ENCODE measurements around the gene CFAP65. TPM values are rescaled to one million over a fixed set of nuclear protein-coding genes. Genes with fewer than 3 reads are reported as not detected.
A peak's percentile ranks its signal among the peaks of the same experiment; 100 is the strongest.

CFAP65 gene
- total and polyA plus RNA-seq, 2 of the 13 experiments (the other 11 are each of a cell fraction or from before 2014, with no cell fraction given), result 0.05 TPM; not detected in 1

GRCh38 chr2:219045937-219046550 is 4.7 kb upstream of the CFAP65 start (continued):
- TF ChIP-seq AFF4 (CRISPR knock-in tag; IDR thresholded peaks at IDR 0.05) (no peak), MNT (IDR thresholded peaks at IDR 0.05) (no peak), KDM1A (CRISPR knock-in tag; IDR thresholded peaks at IDR 0.05) (no peak), HDAC2 (CRISPR knock-in tag; IDR thresholded peaks at IDR 0.05) (peak; percentile 73), TBX3 (IDR thresholded peaks at IDR 0.05; ENCODE audit: borderline replicate concordance) (no peak), GATA4 (IDR thresholded peaks at IDR 0.05; ENCODE audit: borderline replicate concordance, low read depth) (no peak), FOXC1 (CRISPR knock-in tag; IDR thresholded peaks at IDR 0.05; ENCODE audit: borderline replicate concordance) (no peak), HHEX (CRISPR knock-in tag; IDR thresholded peaks at IDR 0.05) (no peak), TAF1 (CRISPR knock-in tag; IDR thresholded peaks at IDR 0.05) (no peak), ZNF891 (CRISPR knock-in tag; IDR thresholded peaks at IDR 0.05) (no peak), ZMYM3 (CRISPR knock-in tag; IDR thresholded peaks at IDR 0.05) (no peak), ZNF773 (CRISPR knock-in tag; IDR thresholded peaks at IDR 0.05; ENCODE audit: borderline replicate concordance) (peak; percentile 66; the same call in 1 of the 2 replicates), PHF20 (CRISPR knock-in tag; IDR thresholded peaks at IDR 0.05) (0 out of 2 replicates have a peak, but pooled peaks have one; percentile 41), CSRNP1 (CRISPR knock-in tag; IDR thresholded peaks at IDR 0.05) (no peak), TFDP2 (CRISPR knock-in tag; IDR thresholded peaks at IDR 0.05) (no peak), MYNN (CRISPR knock-in tag; IDR thresholded peaks at IDR 0.05; ENCODE audit: low read depth) (no peak), HMGXB3 (CRISPR knock-in tag; IDR thresholded peaks at IDR 0.05; ENCODE audit: borderline replicate concordance) (peak; percentile 83), EEA1 (CRISPR knock-in tag; IDR thresholded peaks at IDR 0.05; ENCODE audit: borderline replicate concordance) (no peak)

All from HepG2 (cell line).